Measurements from ENCODE around the gene GALC. TPM values are rescaled to one million over a fixed set of nuclear protein-coding genes. Genes with fewer than 3 reads are reported as not detected.

GALC gene
- total RNA-seq, 1 experiment from 2014 or later: 19.9 TPM

- H3K4me1 ChIP-seq: 0 out of 2 replicates have a peak, but pooled peaks cover 4% of the 10 kb centered on the region
- Mint-ChIP-seq H3K4me1 (ENCODE audit: low read depth, unreplicated experiment) (peaks cover 6% of the 10 kb centered on the region), H3K27ac (ENCODE audit: unreplicated experiment) (no peak overlapping the region), H3K36me3 (ENCODE audit: insufficient read depth, unreplicated experiment) (no peaks in the 10 kb centered on the region), H3K9me3 (ENCODE audit: unreplicated experiment) (no peaks in the 10 kb centered on the region), H3K27me3 (ENCODE audit: insufficient read depth, unreplicated experiment) (no peaks in the 10 kb centered on the region), H3K4me3 (ENCODE audit: unreplicated experiment) (no peak overlapping the region)
- H3K4me3 ChIP-seq (ENCODE audit: low read depth, low read length): no peak overlapping the region
- no peaks in the 10 kb centered on the region for H3K36me3 ChIP-seq (ENCODE audit: control insufficient read depth, insufficient read depth, low read length)
- TF ChIP-seq CTCF (IDR thresholded peaks at IDR 0.05; ENCODE audit: insufficient read depth in 1 of 2, low read depth in 1 of 2, low read length in 1 of 2, severe bottlenecking in 1 of 2, unreplicated experiment in 1 of 2): no peak
- BruUV-seq (replicated peaks): no TSS peak
- DNase-seq: no peak
- H3K27me3 ChIP-seq (replicated peaks; ENCODE audit: control insufficient read depth, insufficient read depth, low read length): no peaks in the 10 kb centered on the region
- no peaks in the 10 kb centered on the region for H3K9me3 ChIP-seq
- POLR2A ChIA-PET: no interaction called here
- intact Hi-C loops (cut with micrococcal nuclease; ENCODE audit: unreplicated experiment): no loop called here
- CTCF ChIA-PET: no interaction called here
These were observed 37.5 kb downstream of the GALC start for GRCh38 chr14:87955501-87955900.

GRCh38 chr14:87952307-87953094 is 40.5 kb downstream of the GALC start:
- no peaks in the 10 kb centered on the region for H3K36me3 Mint-ChIP-seq (ENCODE audit: insufficient read depth, unreplicated experiment)
- Histone ChIP-seq H3K36me3 (ENCODE audit: control insufficient read depth, insufficient read depth, low read length) (no peaks in the 10 kb centered on the region), H3K9me3 (no peaks in the 10 kb centered on the region), H3K4me3 (ENCODE audit: low read depth, low read length) (no peak overlapping the region), H3K4me1 (0 out of 2 replicates have a peak, but pooled peaks cover 4% of the 10 kb centered on the region), H3K27me3 (replicated peaks; ENCODE audit: control insufficient read depth, insufficient read depth, low read length) (no peaks in the 10 kb centered on the region)
- H3K27me3 Mint-ChIP-seq (ENCODE audit: insufficient read depth, unreplicated experiment): no peaks in the 10 kb centered on the region
- no peaks in the 10 kb centered on the region for H3K9me3 Mint-ChIP-seq (ENCODE audit: unreplicated experiment)
- intact Hi-C loops (cut with micrococcal nuclease; ENCODE audit: unreplicated experiment): no loop called here
- no peak for DNase-seq
- peaks cover 6% of the 10 kb centered on the region for H3K4me1 Mint-ChIP-seq (ENCODE audit: low read depth, unreplicated experiment)
- H3K27ac Mint-ChIP-seq (ENCODE audit: unreplicated experiment): no peak overlapping the region
- no peak for TF ChIP-seq CTCF (IDR thresholded peaks at IDR 0.05; ENCODE audit: insufficient read depth in 1 of 2, low read depth in 1 of 2, low read length in 1 of 2, severe bottlenecking in 1 of 2, unreplicated experiment in 1 of 2)
- BruUV-seq (replicated peaks): no TSS peak
- H3K4me3 Mint-ChIP-seq (ENCODE audit: unreplicated experiment): no peak overlapping the region
- ChIA-PET CTCF (no interaction called here), POLR2A (no interaction called here)

DNA sequence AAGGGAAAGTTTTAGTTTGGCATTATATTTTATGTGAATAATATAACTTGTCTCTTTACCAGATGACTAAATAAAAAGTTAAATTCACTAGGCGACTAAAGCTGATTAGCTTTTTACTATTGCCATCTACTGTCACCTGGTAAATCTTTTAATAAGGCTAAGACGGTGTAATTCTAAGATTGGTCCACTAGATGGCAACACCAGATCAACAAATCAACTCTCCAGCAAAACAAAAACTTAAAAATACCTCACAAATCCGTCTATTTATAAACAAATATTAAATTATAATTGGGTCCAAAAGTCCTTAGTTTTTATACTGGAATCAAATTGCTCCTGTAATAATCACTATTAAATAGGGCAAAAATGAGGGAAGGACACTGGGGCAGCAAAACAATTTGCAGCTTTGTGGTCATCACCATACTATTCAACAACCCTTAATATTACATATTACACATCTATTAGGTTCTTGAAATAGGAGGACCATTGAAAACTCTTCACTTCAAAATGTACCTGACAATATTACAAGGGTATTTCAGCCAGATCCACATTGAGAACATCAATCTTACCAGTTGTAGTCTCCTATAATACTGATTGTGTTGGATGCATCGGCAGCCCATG is 47.9 kb downstream of the GALC start:
- Histone ChIP-seq H3K9me3 (no peaks in the 10 kb centered on the region), H3K4me3 (ENCODE audit: low read depth, low read length) (no peak overlapping the region), H3K4me1 (no peaks in the 10 kb centered on the region), H3K27me3 (replicated peaks; ENCODE audit: control insufficient read depth, insufficient read depth, low read length) (no peaks in the 10 kb centered on the region), H3K36me3 (ENCODE audit: control insufficient read depth, insufficient read depth, low read length) (no peaks in the 10 kb centered on the region)
- ChIA-PET CTCF (interaction anchor here (0.6 to 0.7 kb wide), 4 partner anchors 43 to 244 kb away, joined by 3 to 8 read pairs (median 4); partner anchors contain the start of gene GALC), POLR2A (no interaction called here)
- H3K36me3 Mint-ChIP-seq (ENCODE audit: insufficient read depth, unreplicated experiment): no peaks in the 10 kb centered on the region
- no peak overlapping the region for H3K27ac Mint-ChIP-seq (ENCODE audit: unreplicated experiment)
- no peaks in the 10 kb centered on the region for H3K9me3 Mint-ChIP-seq (ENCODE audit: unreplicated experiment)
- H3K4me3 Mint-ChIP-seq (ENCODE audit: unreplicated experiment): no peak overlapping the region
- no peaks in the 10 kb centered on the region for H3K27me3 Mint-ChIP-seq (ENCODE audit: insufficient read depth, unreplicated experiment)
- intact Hi-C loops (cut with micrococcal nuclease; ENCODE audit: unreplicated experiment): loop anchor here (1.0 to 5.0 kb wide), 5 partner anchors 68 to 617 kb away; partner anchors contain the start of gene ZC3H14
- no TSS peak for BruUV-seq (replicated peaks)
- peak in 1 of 2 experiments; percentile 15 for DNase-seq
- no peaks in the 10 kb centered on the region for H3K4me1 Mint-ChIP-seq (ENCODE audit: low read depth, unreplicated experiment)
- TF ChIP-seq CTCF (IDR thresholded peaks at IDR 0.05; ENCODE audit: insufficient read depth in 1 of 2, low read depth in 1 of 2, low read length in 1 of 2, severe bottlenecking in 1 of 2, unreplicated experiment in 1 of 2): peak; percentile 43 to 58

Measured in Caco-2 (cell line).